ENCODE data around the gene SEC31B. TPM values are rescaled to one million over a fixed set of nuclear protein-coding genes. Genes with fewer than 3 reads are reported as not detected.
A peak's percentile ranks its signal among the peaks of the same experiment; 100 is the strongest.

The SEC31B gene
- total and polyA plus RNA-seq, 11 donors = 1.9 to 11.5 (median 7.0) TPM

GRCh38 chr10:100509241-100509840, 10.3 kb downstream of the SEC31B start:
- H3K27ac ChIP-seq = no peak overlapping the region
- H3K4me1 ChIP-seq = peaks cover 0 to 22% (median 0%) of the 10 kb centered on the region in 12 donors
- no peaks in the 10 kb centered on the region for H3K27me3 ChIP-seq
- no peak for ATAC-seq
- peaks cover 0 to 78% (median 41%) of the 10 kb centered on the region in 9 donors for H3K36me3 ChIP-seq
- 54 to 75% (median 68%) methylated on average over 8 of the region's 8 CpGs for WGBS, 4 donors
- TF ChIP-seq POLR2A (IDR thresholded peaks at IDR 0.05) (no peak), CTCF (IDR thresholded peaks at IDR 0.05) (no peak)
- no peak for DNase-seq
- H3K9me3 ChIP-seq = no peaks in the 10 kb centered on the region
- H3K4me3 ChIP-seq = no peak overlapping the region
- intact Hi-C loops (cut with DNase I) = loop anchor here in 2 of 10 donors (5.0 to 10.0 kb wide), 2 partner anchors 77 to 175 kb away; partner anchors contain the start of gene PKD2L1 (in 1 of the 2)

DNA sequence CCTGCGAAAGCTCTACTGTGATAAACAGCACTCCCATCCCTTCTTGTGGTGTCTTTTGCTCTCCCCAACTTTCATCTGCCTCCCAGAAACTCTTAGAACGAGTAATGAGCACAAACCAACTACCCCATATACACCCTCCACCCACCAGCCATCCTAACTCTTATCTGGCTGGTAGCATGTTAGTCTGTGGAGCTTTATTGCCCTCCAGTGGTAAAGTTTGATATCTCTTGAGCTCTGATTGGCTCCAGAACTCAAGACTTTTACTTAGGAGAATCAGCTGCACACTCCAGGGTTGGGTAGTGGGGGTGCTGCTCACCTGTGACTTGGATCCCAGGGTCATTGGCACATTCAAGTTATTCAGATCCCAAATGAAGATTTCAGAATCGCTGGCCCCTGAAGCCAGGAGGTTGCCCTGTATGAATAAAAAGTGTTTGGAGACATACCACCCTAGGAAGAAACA, 10.9 kb downstream of the SEC31B start:
- ATAC-seq = peak in 2 of 4 donors; percentile 26 to 44
- WGBS, 4 donors = 51 to 69% (median 60%) methylated on average over 3 of the region's 3 CpGs

DNA sequence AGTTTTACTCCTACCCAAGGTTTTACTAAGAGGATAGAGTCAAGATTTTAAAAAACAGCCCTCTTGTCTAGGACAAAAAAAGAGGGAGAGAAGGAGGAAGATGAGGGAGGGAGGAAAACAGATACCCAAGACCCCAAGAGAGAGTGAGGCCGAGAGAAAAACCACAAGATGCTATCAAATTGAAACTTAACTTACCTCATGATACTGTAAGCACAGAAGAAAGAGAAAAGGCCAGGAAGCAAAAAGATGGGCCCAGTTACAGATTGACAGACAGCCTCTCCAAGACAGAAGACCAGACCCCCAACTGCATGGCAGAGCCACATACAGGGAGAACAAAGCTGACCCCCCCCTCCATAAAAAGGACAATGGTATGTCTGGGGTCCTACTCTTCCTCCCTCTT, 11.4 kb downstream of the SEC31B start:
- ATAC-seq (no peak), DNase-seq (no peak)
- Histone ChIP-seq H3K36me3 (peaks cover 0 to 88% (median 48%) of the 10 kb centered on the region in 9 donors), H3K9me3 (no peaks in the 10 kb centered on the region), H3K27ac (peak overlapping the region in 1 of 12 donors; percentile 5), H3K4me1 (peaks cover 0 to 22% (median 0%) of the 10 kb centered on the region in 12 donors), H3K27me3 (no peaks in the 10 kb centered on the region), H3K4me3 (no peak overlapping the region)
- TF ChIP-seq CTCF (IDR thresholded peaks at IDR 0.05) = no peak
- no peak for TF ChIP-seq POLR2A (IDR thresholded peaks at IDR 0.05)
- 64 to 83% (median 75%) methylated on average over 1 of the region's 1 CpG for WGBS, 4 donors
- intact Hi-C loops (cut with DNase I) = loop anchor here in 2 of 10 donors (5.0 to 10.0 kb wide), 2 partner anchors 76 to 173 kb away; partner anchors contain the start of gene PKD2L1 (in 1 of the 2)

More for the DNA sequence above, 10.9 kb downstream of the SEC31B start:
- Histone ChIP-seq H3K9me3 (no peaks in the 10 kb centered on the region), H3K4me1 (peaks cover 0 to 22% (median 0%) of the 10 kb centered on the region in 12 donors), H3K27ac (no peak overlapping the region), H3K36me3 (peaks cover 0 to 85% (median 44%) of the 10 kb centered on the region in 9 donors), H3K27me3 (no peaks in the 10 kb centered on the region), H3K4me3 (no peak overlapping the region)
- DNase-seq = no peak
- intact Hi-C loops (cut with DNase I) = loop anchor here in 2 of 10 donors (5.0 to 10.0 kb wide), 2 partner anchors 76 to 174 kb away; partner anchors contain the start of gene PKD2L1 (in 1 of the 2)
- TF ChIP-seq POLR2A (IDR thresholded peaks at IDR 0.05) (no peak), CTCF (IDR thresholded peaks at IDR 0.05) (peak in 6 of 12 donors; percentile 17 to 39 (median 22))

- intact Hi-C loops (cut with DNase I) = loop anchor here in 2 of 10 donors (5.0 to 10.0 kb wide), 2 partner anchors 75 to 173 kb away; partner anchors contain the start of gene PKD2L1 (in 1 of the 2)
- 91 to 100% (median 94%) methylated on average over 3 to 5 of the region's 5 CpGs for WGBS, 4 donors
- DNase-seq (no peak), ATAC-seq (no peak)
- no peak overlapping the region for H3K4me3 ChIP-seq
- no peaks in the 10 kb centered on the region for H3K9me3 ChIP-seq
- H3K27me3 ChIP-seq = no peaks in the 10 kb centered on the region
- H3K36me3 ChIP-seq = peaks cover 0 to 83% (median 47%) of the 10 kb centered on the region in 9 donors
- H3K4me1 ChIP-seq = peaks cover 0 to 22% (median 0%) of the 10 kb centered on the region in 12 donors
- no peak overlapping the region for H3K27ac ChIP-seq
- no peak for TF ChIP-seq POLR2A (IDR thresholded peaks at IDR 0.05)
- no peak for TF ChIP-seq CTCF (IDR thresholded peaks at IDR 0.05)
These were observed 12.3 kb downstream of the SEC31B start for GRCh38 chr10:100507357-100507732.
